Neural cell (in vitro differentiated cells): ENCODE data around the gene GLTPD2.

Source experiments
- EZH2 ChIP-seq: fragments of 200-600, 300-800 bp; shearing (Covaris generic), sonication (generic); IDR thresholded peaks from 2 replicates; pipeline ENCODE4 v1.6.1; 2014; ENCODE audit warnings: antibody characterized with exemption, low read length, borderline replicate concordance, mild to moderate bottlenecking; ENCODE audit not compliant: insufficient read depth, poor library complexity, severe bottlenecking
- POLR2AphosphoS5 ChIP-seq: IDR thresholded peaks from 2 replicates; pipeline ENCODE4 v1.6.1; 2012
- SMC3 ChIP-seq: fragments of 450-650 bp; conservative IDR thresholded peaks from 2 replicates; pipeline ENCODE4 v1.6.1; 2014; ENCODE audit warnings: antibody characterized with exemption, mild to moderate bottlenecking, moderate library complexity; ENCODE audit not compliant: poor library complexity
- TF ChIP-seq, protein P1 (sequence below): fragments of 450-650 bp; IDR thresholded peaks from 2 replicates; pipeline ENCODE4 v1.5.1; 2014; ENCODE audit warnings: antibody characterized with exemption, mild to moderate bottlenecking, moderate library complexity; ENCODE audit not compliant: poor library complexity, severe bottlenecking

DNA sequence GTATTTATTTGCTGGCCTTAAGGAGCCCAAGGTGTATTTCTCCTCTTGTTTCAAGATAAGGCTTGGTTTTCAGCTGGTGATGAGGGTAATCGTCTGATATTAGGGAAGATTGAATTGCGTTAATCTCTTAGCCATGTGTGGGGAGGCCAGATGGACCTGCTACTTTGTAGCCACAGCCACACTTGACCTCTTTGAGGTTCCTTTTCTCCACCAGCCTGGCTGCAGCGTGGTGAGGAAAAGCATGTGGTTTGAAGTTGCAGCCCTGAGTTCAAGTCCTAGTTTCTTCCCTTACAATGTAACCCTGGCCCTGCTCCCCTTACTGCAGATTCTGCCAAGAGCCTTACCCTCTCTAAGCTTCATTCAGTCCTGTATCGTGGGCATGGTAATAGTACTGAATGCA lies 47.5 kb downstream of the GLTPD2 start:
- TF ChIP-seq, protein P1, sequence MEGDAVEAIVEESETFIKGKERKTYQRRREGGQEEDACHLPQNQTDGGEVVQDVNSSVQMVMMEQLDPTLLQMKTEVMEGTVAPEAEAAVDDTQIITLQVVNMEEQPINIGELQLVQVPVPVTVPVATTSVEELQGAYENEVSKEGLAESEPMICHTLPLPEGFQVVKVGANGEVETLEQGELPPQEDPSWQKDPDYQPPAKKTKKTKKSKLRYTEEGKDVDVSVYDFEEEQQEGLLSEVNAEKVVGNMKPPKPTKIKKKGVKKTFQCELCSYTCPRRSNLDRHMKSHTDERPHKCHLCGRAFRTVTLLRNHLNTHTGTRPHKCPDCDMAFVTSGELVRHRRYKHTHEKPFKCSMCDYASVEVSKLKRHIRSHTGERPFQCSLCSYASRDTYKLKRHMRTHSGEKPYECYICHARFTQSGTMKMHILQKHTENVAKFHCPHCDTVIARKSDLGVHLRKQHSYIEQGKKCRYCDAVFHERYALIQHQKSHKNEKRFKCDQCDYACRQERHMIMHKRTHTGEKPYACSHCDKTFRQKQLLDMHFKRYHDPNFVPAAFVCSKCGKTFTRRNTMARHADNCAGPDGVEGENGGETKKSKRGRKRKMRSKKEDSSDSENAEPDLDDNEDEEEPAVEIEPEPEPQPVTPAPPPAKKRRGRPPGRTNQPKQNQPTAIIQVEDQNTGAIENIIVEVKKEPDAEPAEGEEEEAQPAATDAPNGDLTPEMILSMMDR = no peak
- TF ChIP-seq POLR2AphosphoS5 (no peak), EZH2 (no peak), SMC3 (no peak)
